Measurements from ENCODE around the gene PTPN20.

The PTPN20 gene

DNA sequence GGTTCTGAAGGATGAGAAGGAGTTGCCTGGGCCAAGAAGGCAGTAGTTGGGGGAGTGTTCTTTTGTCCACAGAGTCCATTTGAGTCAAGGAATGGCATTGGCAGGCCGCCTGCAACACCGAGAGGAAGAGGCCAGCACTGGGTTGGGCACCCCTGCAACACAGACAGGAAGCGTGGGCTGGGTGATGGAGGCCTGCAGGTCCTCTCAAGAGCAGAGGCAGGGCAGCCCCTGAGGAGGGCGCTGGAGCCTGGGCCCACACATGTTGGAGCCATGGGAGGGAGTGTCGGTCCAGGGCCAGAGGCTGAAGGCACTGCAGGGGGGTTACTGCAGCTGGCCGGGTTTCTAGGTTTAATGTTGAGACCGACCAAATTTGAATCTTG is 137.3 kb downstream of the PTPN20 start:
- Histone ChIP-seq H3K27me3 (ENCODE audit: control insufficient read depth, insufficient read depth, low read length) (no peaks in the 10 kb centered on the region), H3K4me3 (ENCODE audit: low read depth, low read length) (no peak overlapping the region), H3K9ac (ENCODE audit: low read depth, low read length) (no peak overlapping the region), H3K9me3 (ENCODE audit: control insufficient read depth, insufficient read depth, low read length) (no peaks in the 10 kb centered on the region), H3K4me1 (ENCODE audit: control insufficient read depth, insufficient read depth, low read length) (no peaks in the 10 kb centered on the region), H3K36me3 (ENCODE audit: control insufficient read depth, insufficient read depth, low read length) (no peaks in the 10 kb centered on the region)

DNA sequence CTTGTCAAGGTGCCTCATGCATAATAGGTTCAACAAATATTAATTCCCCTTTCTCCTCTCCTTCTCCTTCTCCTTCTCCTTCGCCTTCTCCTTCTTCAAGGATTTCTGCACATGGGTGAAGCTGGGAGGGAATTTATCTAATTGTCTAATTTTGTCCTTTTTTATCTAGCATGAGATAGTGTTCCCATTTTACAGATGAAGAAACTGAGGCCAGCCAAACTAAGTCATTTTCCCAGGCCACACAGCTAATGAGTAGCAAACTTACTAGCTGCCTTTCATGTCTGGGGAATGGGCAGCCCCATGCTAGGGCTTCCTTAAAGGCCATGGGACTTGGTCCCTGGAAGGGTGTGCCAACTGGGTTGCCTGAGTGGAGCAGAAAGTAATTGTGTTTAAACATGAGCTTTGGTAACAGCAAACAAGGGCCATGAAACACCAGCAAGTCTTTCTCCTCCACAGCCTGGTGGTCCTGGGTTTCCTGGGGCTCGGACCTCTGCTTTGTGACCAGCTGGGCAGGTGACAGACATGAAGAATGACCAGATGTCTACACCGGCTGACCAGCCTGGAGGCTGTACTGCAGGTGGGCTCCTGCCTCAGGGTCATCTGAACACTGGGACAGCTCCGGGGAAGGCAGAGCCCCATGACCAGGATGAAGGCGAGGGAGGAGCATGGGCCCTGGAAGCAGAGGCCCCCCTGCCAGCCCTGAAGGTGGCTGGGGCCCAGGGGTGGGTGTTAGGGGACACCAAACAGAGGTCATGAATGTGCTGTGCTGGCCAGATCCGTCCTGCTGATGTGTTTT is 138.0 kb downstream of the PTPN20 start:
- H3K27me3 ChIP-seq (ENCODE audit: control insufficient read depth, insufficient read depth, low read length): no peaks in the 10 kb centered on the region
- no peak overlapping the region for H3K4me3 ChIP-seq (ENCODE audit: low read depth, low read length)
- H3K36me3 ChIP-seq (ENCODE audit: control insufficient read depth, insufficient read depth, low read length): no peaks in the 10 kb centered on the region
- H3K4me1 ChIP-seq (ENCODE audit: control insufficient read depth, insufficient read depth, low read length): no peaks in the 10 kb centered on the region
- no peak overlapping the region for H3K9ac ChIP-seq (ENCODE audit: low read depth, low read length)
- H3K9me3 ChIP-seq (ENCODE audit: control insufficient read depth, insufficient read depth, low read length): no peaks in the 10 kb centered on the region

GRCh38 chr10:47049906-47050305 is 138.7 kb downstream of the PTPN20 start:
- H3K9me3 ChIP-seq (ENCODE audit: control insufficient read depth, insufficient read depth, low read length): no peaks in the 10 kb centered on the region
- no peak overlapping the region for H3K9ac ChIP-seq (ENCODE audit: low read depth, low read length)
- no peaks in the 10 kb centered on the region for H3K36me3 ChIP-seq (ENCODE audit: control insufficient read depth, insufficient read depth, low read length)
- H3K4me3 ChIP-seq (ENCODE audit: low read depth, low read length): no peak overlapping the region
- H3K27me3 ChIP-seq (ENCODE audit: control insufficient read depth, insufficient read depth, low read length): no peaks in the 10 kb centered on the region
- H3K4me1 ChIP-seq (ENCODE audit: control insufficient read depth, insufficient read depth, low read length): no peaks in the 10 kb centered on the region

DNA sequence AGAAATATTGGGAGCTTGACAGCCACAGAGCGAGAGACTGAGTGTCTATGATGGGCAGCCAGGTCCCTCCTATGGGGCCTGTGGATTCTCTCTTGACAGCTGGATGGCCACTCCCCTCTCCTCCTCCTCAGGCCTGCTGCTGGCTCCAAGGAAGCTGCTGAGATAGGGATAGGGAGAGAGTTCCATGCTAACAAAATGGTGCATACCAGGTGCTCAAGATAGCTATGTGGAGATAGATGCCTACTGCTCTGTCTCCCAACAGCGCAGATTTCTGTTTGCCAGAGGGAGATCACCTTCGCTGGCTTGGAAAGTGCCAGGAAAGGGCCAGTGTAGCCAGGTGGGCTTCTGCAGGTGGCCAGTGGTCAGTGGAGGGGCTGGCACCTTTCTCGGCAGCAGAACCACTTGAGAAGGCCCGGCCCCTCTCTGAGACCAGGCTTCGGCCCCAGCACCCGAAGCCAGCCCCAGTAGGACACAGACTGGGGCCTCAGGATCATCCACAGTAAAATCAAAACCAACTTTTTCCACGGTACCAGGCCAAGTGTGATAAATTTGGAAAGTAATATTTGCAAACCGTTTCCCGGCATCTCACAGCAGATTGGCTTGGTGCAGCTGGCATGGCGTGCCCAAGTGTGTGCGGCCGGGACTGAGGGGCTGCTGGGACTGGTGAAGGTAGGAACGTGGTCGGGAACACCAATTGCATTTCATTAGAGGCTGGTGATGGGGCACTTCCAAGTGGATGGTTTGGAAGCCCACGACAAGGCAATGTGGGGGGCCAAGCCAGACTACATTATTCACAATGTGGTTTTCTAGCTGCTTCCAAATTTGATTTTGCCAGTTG is 139.6 kb downstream of the PTPN20 start:
- no peaks in the 10 kb centered on the region for H3K4me1 ChIP-seq (ENCODE audit: control insufficient read depth, insufficient read depth, low read length)
- H3K36me3 ChIP-seq (ENCODE audit: control insufficient read depth, insufficient read depth, low read length): no peaks in the 10 kb centered on the region
- H3K4me3 ChIP-seq (ENCODE audit: low read depth, low read length): no peak overlapping the region
- H3K9me3 ChIP-seq (ENCODE audit: control insufficient read depth, insufficient read depth, low read length): no peaks in the 10 kb centered on the region
- no peak overlapping the region for H3K9ac ChIP-seq (ENCODE audit: low read depth, low read length)
- H3K27me3 ChIP-seq (ENCODE audit: control insufficient read depth, insufficient read depth, low read length): no peaks in the 10 kb centered on the region

DNA sequence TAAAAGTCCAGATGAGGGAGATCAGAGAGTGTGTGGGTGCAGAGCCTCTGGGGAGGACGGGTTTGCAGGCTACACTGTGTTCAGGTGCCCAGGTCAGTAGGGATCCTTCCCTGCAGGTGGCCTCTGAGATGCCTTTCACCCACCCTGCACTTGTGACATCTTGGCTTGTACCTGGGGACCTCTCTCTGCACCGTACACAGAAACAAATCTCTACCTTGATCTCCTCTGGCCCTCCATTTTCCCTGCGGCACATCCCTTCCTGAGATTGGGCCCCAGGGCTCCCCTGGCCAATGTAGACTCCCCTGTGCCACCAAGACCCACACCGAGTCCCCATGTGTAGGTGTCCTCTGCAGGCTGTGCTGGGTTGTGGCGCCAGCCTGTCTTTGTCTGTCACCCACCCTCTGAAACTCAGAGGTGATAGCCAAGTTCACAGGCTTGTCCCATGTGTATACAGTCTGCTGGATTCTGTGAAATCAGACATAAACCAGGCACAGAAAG is 140.6 kb downstream of the PTPN20 start:
- Histone ChIP-seq H3K36me3 (ENCODE audit: control insufficient read depth, insufficient read depth, low read length) (no peaks in the 10 kb centered on the region), H3K4me1 (ENCODE audit: control insufficient read depth, insufficient read depth, low read length) (no peaks in the 10 kb centered on the region), H3K9me3 (ENCODE audit: control insufficient read depth, insufficient read depth, low read length) (no peaks in the 10 kb centered on the region), H3K27me3 (ENCODE audit: control insufficient read depth, insufficient read depth, low read length) (no peaks in the 10 kb centered on the region), H3K9ac (ENCODE audit: low read depth, low read length) (no peak overlapping the region), H3K4me3 (ENCODE audit: low read depth, low read length) (no peak overlapping the region)

Data from iPS-15b (cell line).